KBM-7 (cell line): ENCODE results near the gene CCDC88C.

ENCODE experiments used
- DNase-seq: peaks from one replicate; pipeline ENCODE4 v3.0.0-alpha.2; 2015
- in situ Hi-C: fragments of 300-500 bp; cut with MboI; formaldehyde crosslinking; loops from 2 replicates; pipeline ENCODE4 v1.14.3; 2020; ENCODE audit warnings: low sequenced_read_pairs, low pct_unique_long_range_greater_than_20kb, mixed read lengths

The CCDC88C gene

GRCh38 chr14:91306547-91306946 lies 111.1 kb downstream of the CCDC88C start:
- in situ Hi-C loops = no loop called here
- DNase-seq = no peak

- in situ Hi-C loops = no loop called here
- no peak for DNase-seq
Measured at GRCh38 chr14:91305650-91306431, 111.8 kb downstream of the CCDC88C start.

- no peak for DNase-seq
- in situ Hi-C loops = no loop called here
Measured at GRCh38 chr14:91303924-91304229, 113.7 kb downstream of the CCDC88C start.

GRCh38 chr14:91303091-91303923 lies 114.3 kb downstream of the CCDC88C start:
- in situ Hi-C loops = no loop called here
- peak; percentile 48 for DNase-seq

- in situ Hi-C loops = no loop called here
Measured at GRCh38 chr14:91302391-91302790, 115.2 kb downstream of the CCDC88C start.

GRCh38 chr14:91300957-91301356 lies 116.7 kb downstream of the CCDC88C start:
- in situ Hi-C loops = no loop called here
- DNase-seq = no peak

More at GRCh38 chr14:91302391-91302790, 115.2 kb downstream of the CCDC88C start:
- no peak for DNase-seq

- DNase-seq = no peak
- in situ Hi-C loops = no loop called here
Measured at GRCh38 chr14:91300283-91300895, 117.2 kb downstream of the CCDC88C start.

- DNase-seq = no peak
- in situ Hi-C loops = loop anchor here (25.0 kb wide), 1 partner anchor 387 kb away; no protein-coding TSS in a partner anchor
Measured at GRCh38 chr14:91299121-91300115, 118.2 kb downstream of the CCDC88C start.

GRCh38 chr14:91298576-91298975 lies 119.0 kb downstream of the CCDC88C start:
- no peak for DNase-seq
- in situ Hi-C loops = loop anchor here (25.0 kb wide), 1 partner anchor 386 kb away; no protein-coding TSS in a partner anchor

- in situ Hi-C loops = loop anchor here (25.0 kb wide), 1 partner anchor 385 kb away; no protein-coding TSS in a partner anchor
- no peak for DNase-seq
Measured at GRCh38 chr14:91297081-91297711, 120.4 kb downstream of the CCDC88C start.

GRCh38 chr14:91295851-91296796 lies 121.5 kb downstream of the CCDC88C start:
- in situ Hi-C loops = loop anchor here (25.0 kb wide), 1 partner anchor 384 kb away; no protein-coding TSS in a partner anchor
- DNase-seq = no peak

- no peak for DNase-seq
- in situ Hi-C loops = loop anchor here (25.0 kb wide), 1 partner anchor 383 kb away; no protein-coding TSS in a partner anchor
Measured at GRCh38 chr14:91295276-91295845, 122.3 kb downstream of the CCDC88C start.

GRCh38 chr14:91294153-91294552 lies 123.5 kb downstream of the CCDC88C start:
- in situ Hi-C loops = loop anchor here (25.0 kb wide), 1 partner anchor 382 kb away; no protein-coding TSS in a partner anchor
- no peak for DNase-seq

- DNase-seq = no peak
- in situ Hi-C loops = loop anchor here (25.0 kb wide), 1 partner anchor 381 kb away; no protein-coding TSS in a partner anchor
Measured at GRCh38 chr14:91293281-91293680, 124.3 kb downstream of the CCDC88C start.

GRCh38 chr14:91292491-91292890 lies 125.1 kb downstream of the CCDC88C start:
- in situ Hi-C loops = loop anchor here (25.0 kb wide), 1 partner anchor 380 kb away; no protein-coding TSS in a partner anchor
- DNase-seq = no peak

- DNase-seq = no peak
- in situ Hi-C loops = loop anchor here (25.0 kb wide), 1 partner anchor 380 kb away; no protein-coding TSS in a partner anchor
Measured at GRCh38 chr14:91291786-91292405, 125.7 kb downstream of the CCDC88C start.
